Heart left ventricle (tissue), 16 donors: Measurements from ENCODE around the gene PUS3. TPM values are rescaled to one million over a fixed set of nuclear protein-coding genes. Genes with fewer than 3 reads are reported as not detected.

ENCODE experiments used
- ATAC-seq, 4 donors: fragments of 200-7000 bp; cut with Tn5 transposase; one replicate each; pipeline ENCODE4 v1.9.1; 2020 to 2022; ENCODE audit warnings: moderate library complexity in 4 of 4, mild to moderate bottlenecking in 3 of 4, moderate number of reproducible peaks in 1 of 4
- DNase-seq, 5 donors: peaks; one replicate each; pipeline ENCODE4 v3.0.0-alpha.2; 2020
- H3K27ac ChIP-seq, 12 donors: fragments of 200-600 bp; sonication (generic) in 4 of 12; one replicate each; pipeline versions ENCODE4 v1.5.0 to v1.8.0; 2016 to 2022; ENCODE audit warnings: mild to moderate bottlenecking in 2 of 12
- H3K27me3 ChIP-seq, 9 donors: fragments of 200-600 bp; sonication (generic) in 2 of 9; one replicate each; pipeline versions ENCODE4 v1.5.1 to v1.8.0; 2016 to 2022; ENCODE audit warnings: mild to moderate bottlenecking in 3 of 9
- H3K36me3 ChIP-seq, 9 donors: fragments of 200-600 bp; sonication (generic) in 2 of 9; one replicate each; pipeline versions ENCODE4 v1.5.0 to v1.8.0; 2018 to 2022; ENCODE audit warnings: mild to moderate bottlenecking in 2 of 9
- H3K4me1 ChIP-seq, 12 donors: fragments of 200-600 bp; sonication (generic) in 4 of 12; one replicate each; pipeline versions ENCODE4 v1.5.0 to v1.8.0; 2016 to 2022; ENCODE audit warnings: mild to moderate bottlenecking in 3 of 12
- H3K4me3 ChIP-seq, 12 donors: fragments of 200-600 bp; sonication (generic) in 4 of 12; one replicate each; pipeline versions ENCODE4 v1.5.0 to v1.8.0; 2017 to 2022; ENCODE audit warnings: mild to moderate bottlenecking in 9 of 12, moderate library complexity in 4 of 12
- H3K9me3 ChIP-seq, 12 donors: fragments of 200-600 bp; sonication (generic) in 4 of 12; one replicate each; pipeline versions ENCODE4 v1.5.0 to v1.8.0; 2016 to 2022; ENCODE audit warnings: mild to moderate bottlenecking in 1 of 12
- POLR2A ChIP-seq, 2 donors: fragments of 450-650 bp; IDR thresholded peaks; one replicate each; pipeline ENCODE4 v1.6.1; 2017; ENCODE audit warnings: antibody characterized with exemption in 2 of 2, mild to moderate bottlenecking in 2 of 2, moderate library complexity in 2 of 2
- WGBS, 4 donors: extraction: QIAGEN DNeasy Blood & Tissue Kit in 2 of 4; methylation state at CpG; one replicate each; pipeline versions ENCODE4 v1.1.5 to v1.1.7; 2013 to 2018; 5-methylcytosine and 5-hydroxymethylcytosine counted together
- intact Hi-C, 10 donors: fragments of 100-400 bp; cut with DNase I; formaldehyde crosslinking; loops; one replicate each; pipeline versions ENCODE4 v1.11.1 to v1.14.2; 2022
- polyA plus RNA-seq, 2 donors: library from polyadenylated mRNA; stranded (reverse); fragments of 200-250 nt; gene quantifications; one replicate each; pipeline ENCODE4 v1.2.3, GENCODE V29; 2013
- total RNA-seq, 9 donors: library from RNA; depleted of rRNA in 2 of 9; stranded (reverse); fragments of >200 nt in 2 of 9; fragmentation: NEBNext Ultra II Directional in 3 of 9; extraction: Animal tissue kit (Norgen Biotek cat#: 25700) in 3 of 9; gene quantifications; one replicate each; pipeline versions ENCODE4 v1.1.0 to v1.2.4, GENCODE V29; 2016 to 2023
- TF ChIP-seq, protein P1 (sequence below), 12 donors: fragments of 200-600 bp; sonication (generic) in 4 of 12; IDR thresholded peaks; one replicate each; pipeline versions ENCODE4 v1.5.0 to v1.8.0; 2018 to 2022; ENCODE audit warnings: antibody characterized with exemption in 12 of 12, mild to moderate bottlenecking in 5 of 12
- donor health status: ischemic (EF 13 %, LVEDD 7.1; RV severe dilation, severe dysfunction).
- donor health status: healthy with polysubstance abuse.
- donor health status: DM: no; HTN: yes; CAD: no.
- donor health status: DM: no; HTN: no; CAD: no.
- donor health status: ischemic (EF 25% LVEDD 6.9; RV normal size, moderate dysfunction).
- donor health status: ischemic (EF 25% LVEDD 5.7; RV mildly dilated, moderate dysfunction).
- donor health status: healthy.
- donor health status: DM: yes; HTN: yes; CAD: no.
- donor health status: ischemic (EF 35%, LVEDD 5.7; RV mildly dilated, moderate dysfunction).
- donor health status: nonischemic (EF 11% LVEDD 7.7; RV severe dilation, severe dysfunction).
- donor health status: DM: yes; HTN: yes; CAD: no.
- donor health status: PGD.
- donor health status: ischemic (EF 29% LVEDD 5.4; RV normal size, mild dysfunction).
- donor health status: nonischemic (EF 23%, LVEDD 6.1; RV moderate dilation, normal function).

PUS3 gene
- total and polyA plus RNA-seq, 11 donors, result 5.4 to 11.0 (median 8.3) TPM

- no peak for TF ChIP-seq POLR2A (IDR thresholded peaks at IDR 0.05)
- TF ChIP-seq, protein P1, sequence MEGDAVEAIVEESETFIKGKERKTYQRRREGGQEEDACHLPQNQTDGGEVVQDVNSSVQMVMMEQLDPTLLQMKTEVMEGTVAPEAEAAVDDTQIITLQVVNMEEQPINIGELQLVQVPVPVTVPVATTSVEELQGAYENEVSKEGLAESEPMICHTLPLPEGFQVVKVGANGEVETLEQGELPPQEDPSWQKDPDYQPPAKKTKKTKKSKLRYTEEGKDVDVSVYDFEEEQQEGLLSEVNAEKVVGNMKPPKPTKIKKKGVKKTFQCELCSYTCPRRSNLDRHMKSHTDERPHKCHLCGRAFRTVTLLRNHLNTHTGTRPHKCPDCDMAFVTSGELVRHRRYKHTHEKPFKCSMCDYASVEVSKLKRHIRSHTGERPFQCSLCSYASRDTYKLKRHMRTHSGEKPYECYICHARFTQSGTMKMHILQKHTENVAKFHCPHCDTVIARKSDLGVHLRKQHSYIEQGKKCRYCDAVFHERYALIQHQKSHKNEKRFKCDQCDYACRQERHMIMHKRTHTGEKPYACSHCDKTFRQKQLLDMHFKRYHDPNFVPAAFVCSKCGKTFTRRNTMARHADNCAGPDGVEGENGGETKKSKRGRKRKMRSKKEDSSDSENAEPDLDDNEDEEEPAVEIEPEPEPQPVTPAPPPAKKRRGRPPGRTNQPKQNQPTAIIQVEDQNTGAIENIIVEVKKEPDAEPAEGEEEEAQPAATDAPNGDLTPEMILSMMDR (IDR thresholded peaks at IDR 0.05), result no peak
- DNase-seq, result no peak
- 90 to 95% (median 93%) methylated on average over 12 of the region's 12 CpGs for WGBS, 4 donors
- Histone ChIP-seq H3K4me3 (no peak overlapping the region), H3K36me3 (no peaks in the 10 kb centered on the region), H3K4me1 (no peaks in the 10 kb centered on the region), H3K27ac (no peak overlapping the region), H3K9me3 (no peaks in the 10 kb centered on the region), H3K27me3 (peaks cover 0 to 6% (median 0%) of the 10 kb centered on the region in 9 donors)
- no peak for ATAC-seq
- intact Hi-C loops, result loop anchor here in 2 of 10 donors (5.0 kb wide), 2 partner anchors 266 to 341 kb away; partner anchors contain the start of genes FOXRED1 (in 1 of the 2) and SRPRA (in 1 of the 2)
These were observed 23.7 kb upstream of the PUS3 start for GRCh38 chr11:125926682-125927081.

GRCh38 chr11:125925804-125926203 is 22.8 kb upstream of the PUS3 start:
- H3K36me3 ChIP-seq, result no peaks in the 10 kb centered on the region
- H3K27ac ChIP-seq, result no peak overlapping the region
- WGBS, 4 donors, result 71 to 83% (median 72%) methylated on average over 3 of the region's 3 CpGs
- no peak overlapping the region for H3K4me3 ChIP-seq
- peaks cover 0 to 6% (median 0%) of the 10 kb centered on the region in 9 donors for H3K27me3 ChIP-seq
- ATAC-seq (no peak), DNase-seq (no peak)
- no peak for TF ChIP-seq POLR2A (IDR thresholded peaks at IDR 0.05)
- TF ChIP-seq, protein P1 (IDR thresholded peaks at IDR 0.05), result no peak
- H3K4me1 ChIP-seq, result no peaks in the 10 kb centered on the region
- intact Hi-C loops, result loop anchor here in 3 of 10 donors (1.0 to 5.0 kb wide), 3 partner anchors 266 to 341 kb away; partner anchors contain the start of genes FOXRED1 (in 1 of the 3) and SRPRA (in 1 of the 3)
- H3K9me3 ChIP-seq, result no peaks in the 10 kb centered on the region

DNA sequence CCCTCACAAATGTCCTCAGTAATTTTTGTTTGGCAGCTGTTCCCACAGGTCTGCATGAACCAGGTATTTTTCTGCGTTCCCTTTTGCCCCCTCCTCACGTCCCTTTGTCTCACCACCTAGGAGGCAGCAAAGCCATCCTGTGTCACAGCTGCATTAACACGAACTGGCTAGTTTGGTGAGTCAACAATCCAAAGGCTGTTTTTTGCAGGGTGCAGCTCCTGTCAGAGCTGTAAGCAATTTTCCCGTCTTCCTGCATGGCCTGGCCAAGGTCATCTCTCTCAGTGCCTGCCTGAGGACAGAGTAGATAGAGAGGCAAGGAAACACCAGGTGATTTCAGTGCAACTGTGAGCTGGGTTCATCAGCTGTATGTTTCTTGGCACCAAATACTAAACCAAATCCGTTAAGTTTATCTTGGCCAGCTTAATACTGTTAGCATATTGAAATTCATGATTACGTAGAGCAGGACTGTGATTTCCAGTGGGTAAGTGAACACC is 22.3 kb upstream of the PUS3 start:
- Histone ChIP-seq H3K4me3 (no peak overlapping the region), H3K36me3 (no peaks in the 10 kb centered on the region), H3K27ac (no peak overlapping the region), H3K27me3 (peaks cover 0 to 6% (median 0%) of the 10 kb centered on the region in 9 donors), H3K9me3 (no peaks in the 10 kb centered on the region), H3K4me1 (no peaks in the 10 kb centered on the region)
- ATAC-seq (no peak), DNase-seq (no peak)
- intact Hi-C loops, result loop anchor here in 3 of 10 donors (1.0 to 5.0 kb wide), 3 partner anchors 267 to 342 kb away; partner anchors contain the start of genes FOXRED1 (in 1 of the 3) and SRPRA (in 1 of the 3)
- 53 to 61% (median 57%) methylated on average over 6 of the region's 6 CpGs for WGBS, 4 donors
- TF ChIP-seq POLR2A (IDR thresholded peaks at IDR 0.05), result no peak
- TF ChIP-seq, protein P1 (IDR thresholded peaks at IDR 0.05), result no peak

- Histone ChIP-seq H3K9me3 (no peaks in the 10 kb centered on the region), H3K4me1 (no peaks in the 10 kb centered on the region), H3K27ac (no peak overlapping the region), H3K36me3 (no peaks in the 10 kb centered on the region), H3K27me3 (peaks cover 0 to 10% (median 0%) of the 10 kb centered on the region in 9 donors), H3K4me3 (no peak overlapping the region)
- ATAC-seq, result no peak
- TF ChIP-seq POLR2A (IDR thresholded peaks at IDR 0.05), result no peak
- TF ChIP-seq, protein P1 (IDR thresholded peaks at IDR 0.05), result no peak
- no peak for DNase-seq
- WGBS, 4 donors, result 79 to 89% (median 87%) methylated on average over 9 of the region's 9 CpGs
- intact Hi-C loops, result loop anchor here in 4 of 10 donors (1.0 to 5.0 kb wide), 3 partner anchors 268 to 343 kb away; partner anchors contain the start of genes FOXRED1 (in 1 of the 4) and SRPRA (in 1 of the 4)
These were observed 21.5 kb upstream of the PUS3 start for GRCh38 chr11:125924384-125925007.
